Measurements from ENCODE around the gene CFAP43. TPM values are rescaled to one million over a fixed set of nuclear protein-coding genes. Genes with fewer than 3 reads are reported as not detected.

Gene CFAP43
- total and polyA plus RNA-seq, 7 donors, result 0.22 to 0.83 (median 0.55) TPM; not detected in 1

DNA sequence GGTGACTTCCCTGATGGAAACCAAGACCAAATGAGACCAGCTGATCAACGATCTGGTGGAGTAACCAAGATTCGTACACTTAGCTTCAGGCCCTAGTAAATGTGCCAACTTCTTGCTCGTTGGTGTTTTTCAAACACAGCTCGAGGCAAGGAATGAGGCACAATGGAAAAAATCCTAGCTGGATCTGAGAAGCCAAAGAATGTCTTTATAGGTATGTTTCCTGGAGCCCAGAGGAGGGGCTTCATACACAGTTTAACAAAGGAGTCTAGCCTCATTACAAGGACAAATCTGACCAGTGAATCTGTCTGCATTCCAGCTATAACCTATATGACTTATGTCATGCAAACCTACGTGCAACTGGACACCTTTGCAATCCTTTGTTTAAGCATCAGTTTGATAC lies 150.2 kb downstream of the CFAP43 start:
- no peaks in the 10 kb centered on the region for H3K27me3 ChIP-seq
- 83 to 89% methylated on average over 5 of the region's 5 CpGs for WGBS, 2 donors
- no peak overlapping the region for H3K4me3 ChIP-seq
- intact Hi-C loops (cut with DNase I), result no loop called here
- TF ChIP-seq EP300 (IDR thresholded peaks at IDR 0.05), result no peak
- no peak for TF ChIP-seq CTCF (IDR thresholded peaks at IDR 0.05)
- H3K4me1 ChIP-seq, result no peaks in the 10 kb centered on the region
- H3K27ac ChIP-seq, result no peak overlapping the region
- no peaks in the 10 kb centered on the region for H3K9me3 ChIP-seq
- no peaks in the 10 kb centered on the region for H3K36me3 ChIP-seq
- DNase-seq, result no peak

GRCh38 chr10:104080762-104081161 lies 151.4 kb downstream of the CFAP43 start:
- TF ChIP-seq POLR2AphosphoS5 (IDR thresholded peaks at IDR 0.05), result no peak
- TF ChIP-seq CTCF (IDR thresholded peaks at IDR 0.05), result peak in 1 of 4 experiments; percentile 20

More at GRCh38 chr10:104080762-104081161, 151.4 kb downstream of the CFAP43 start:
- H3K27ac ChIP-seq, result no peak overlapping the region
- intact Hi-C loops (cut with DNase I), result no loop called here
- H3K4me3 ChIP-seq, result no peak overlapping the region
- H3K27me3 ChIP-seq, result no peaks in the 10 kb centered on the region
- no peak for DNase-seq
- no peaks in the 10 kb centered on the region for H3K4me1 ChIP-seq
- WGBS, 2 donors, result 13 to 46% methylated on average over 1 of the region's 1 CpG
- H3K9me3 ChIP-seq, result no peaks in the 10 kb centered on the region
- no peaks in the 10 kb centered on the region for H3K36me3 ChIP-seq

Small RNA genes lying within 50 kb of the gene (small RNA-seq; reads per million reads assigned to genes)
- gene MIR4482 (0 reads per million in 3 donors), gene MIR609 (0 reads per million in 3 donors)

Other genes with a start within 250 kb of the CFAP43 start
- not detected for gene COL17A1, start 146.5 kb downstream of the CFAP43 start, total RNA-seq
- 10 to 100 TPM; 18.7 to 67.4 (median 24.0) TPM for gene COL17A1, start 146.5 kb downstream of the CFAP43 start, polyA plus RNA-seq
- 10 to 100 TPM in 2 of 4 donors, 1 to 10 TPM in 2; 6.1 to 13.9 (median 10.5) TPM for gene SFR1, start 110.2 kb downstream of the CFAP43 start, total RNA-seq
- 1 to 10 TPM; 6.6 to 7.2 (median 6.9) TPM for gene SFR1, start 110.2 kb downstream of the CFAP43 start, polyA plus RNA-seq
- 100 to 1,000 TPM in 3 of 4 donors, 10 to 100 TPM in 1; 77.5 to 178 (median 131) TPM for gene GSTO1, start 22.5 kb upstream of the CFAP43 start, total RNA-seq
- gene GSTO1, start 22.5 kb upstream of the CFAP43 start, polyA plus RNA-seq, result 100 to 1,000 TPM; 107 to 189 (median 141) TPM
- 1 to 10 TPM in 3 of 4 donors, under 1 TPM in 1; 0.68 to 2.1 (median 1.4) TPM for gene GSTO2, start 36.8 kb upstream of the CFAP43 start, total RNA-seq
- gene GSTO2, start 36.8 kb upstream of the CFAP43 start, polyA plus RNA-seq, result 10 to 100 TPM in 2 of 3 donors, 1 to 10 TPM in 1; 9.7 to 13.2 (median 12.2) TPM
- gene ITPRIP, start 106.1 kb upstream of the CFAP43 start, total RNA-seq, result 10 to 100 TPM; 11.4 to 22.4 (median 15.3) TPM
- gene ITPRIP, start 106.1 kb upstream of the CFAP43 start, polyA plus RNA-seq, result 1 to 10 TPM; 1.2 to 8.6 (median 1.6) TPM
- gene CFAP58, start 121.5 kb upstream of the CFAP43 start, total RNA-seq, result 1 to 10 TPM in 1 of 4 donors, under 1 TPM in 3; 0.36 to 1.1 (median 0.61) TPM
- under 1 TPM in 1 of 3 donors, not detected in 2; 0.09 TPM for gene CFAP58, start 121.5 kb upstream of the CFAP43 start, polyA plus RNA-seq

Data from sigmoid colon (tissue), 7 donors.